Nephron (organoid): ENCODE results near the gene BGLAP.
A peak's percentile ranks its signal among the peaks of the same experiment; 100 is the strongest.

ENCODE experiments used
- H3K27ac Mint-ChIP-seq, 3 experiments: 2 replicates each; pipeline ENCODE4 v1.8.0; 2020; ENCODE audit warnings: mixed read lengths in 3 of 3, mild to moderate bottlenecking in 2 of 3, moderate library complexity in 1 of 3
- H3K27me3 Mint-ChIP-seq: 2 replicates; pipeline ENCODE4 v1.8.0; 2021; ENCODE audit warnings: low read depth, mild to moderate bottlenecking, moderate library complexity, mixed read lengths
- H3K36me3 Mint-ChIP-seq: 2 replicates; pipeline ENCODE4 v1.8.0; 2020; ENCODE audit warnings: low read depth, mixed read lengths
- H3K4me1 Mint-ChIP-seq: 2 replicates; pipeline ENCODE4 v1.8.0; 2020; ENCODE audit warnings: mixed read lengths
- H3K4me3 Mint-ChIP-seq, 3 experiments: 2 replicates each; pipeline ENCODE4 v1.8.0; 2020; ENCODE audit warnings: mild to moderate bottlenecking in 3 of 3, mixed read lengths in 3 of 3, moderate library complexity in 2 of 3
- H3K9me3 Mint-ChIP-seq: 2 replicates; pipeline ENCODE4 v1.8.0; 2020; ENCODE audit warnings: mixed read lengths
- TF ChIP-seq, protein P1 (sequence below), 3 experiments: fragments of 200-600 bp; sonication (generic); IDR thresholded peaks; one replicate each; pipeline ENCODE4 v1.5.0; 2021; ENCODE audit warnings: antibody characterized with exemption in 3 of 3; ENCODE audit not compliant: unreplicated experiment in 3 of 3

Gene BGLAP

DNA sequence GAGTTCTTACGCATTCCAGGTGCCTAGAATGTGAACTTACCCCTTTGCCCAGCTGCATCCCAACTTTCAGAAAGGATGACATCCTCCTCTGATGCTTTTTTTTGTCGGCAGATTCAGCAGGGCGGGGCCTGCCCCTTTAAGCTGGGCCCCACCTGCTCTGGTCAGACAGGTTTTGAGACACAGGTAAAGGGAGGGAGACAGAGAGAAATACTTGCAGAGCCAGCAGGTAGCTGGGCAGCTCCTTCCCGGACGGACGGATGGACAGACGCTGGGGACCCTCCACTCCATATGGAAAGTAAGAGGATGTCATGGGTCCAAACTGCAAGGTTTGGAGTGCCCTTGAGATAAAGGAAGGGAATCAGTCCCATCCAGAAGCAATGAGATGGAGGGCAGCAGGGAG lies 42.1 kb downstream of the BGLAP start, which contains the start of gene TMEM79:
Gene TMEM79 (plus strand): TSS at position 214 of the 400 bp plus-strand sequence. CDS start 902 bp downstream, outside the sequence.
- H3K4me1 Mint-ChIP-seq, result peaks cover 33% of the 10 kb centered on the region
- H3K27me3 Mint-ChIP-seq, result no peaks in the 10 kb centered on the region
- no peaks in the 10 kb centered on the region for H3K9me3 Mint-ChIP-seq
- peak within 1 kb of the TSS; percentile 91 to 96 (median 93) for H3K4me3 Mint-ChIP-seq
- peak within 1 kb of the TSS; percentile 89 to 94 (median 92) for H3K27ac Mint-ChIP-seq
- TF ChIP-seq, protein P1, sequence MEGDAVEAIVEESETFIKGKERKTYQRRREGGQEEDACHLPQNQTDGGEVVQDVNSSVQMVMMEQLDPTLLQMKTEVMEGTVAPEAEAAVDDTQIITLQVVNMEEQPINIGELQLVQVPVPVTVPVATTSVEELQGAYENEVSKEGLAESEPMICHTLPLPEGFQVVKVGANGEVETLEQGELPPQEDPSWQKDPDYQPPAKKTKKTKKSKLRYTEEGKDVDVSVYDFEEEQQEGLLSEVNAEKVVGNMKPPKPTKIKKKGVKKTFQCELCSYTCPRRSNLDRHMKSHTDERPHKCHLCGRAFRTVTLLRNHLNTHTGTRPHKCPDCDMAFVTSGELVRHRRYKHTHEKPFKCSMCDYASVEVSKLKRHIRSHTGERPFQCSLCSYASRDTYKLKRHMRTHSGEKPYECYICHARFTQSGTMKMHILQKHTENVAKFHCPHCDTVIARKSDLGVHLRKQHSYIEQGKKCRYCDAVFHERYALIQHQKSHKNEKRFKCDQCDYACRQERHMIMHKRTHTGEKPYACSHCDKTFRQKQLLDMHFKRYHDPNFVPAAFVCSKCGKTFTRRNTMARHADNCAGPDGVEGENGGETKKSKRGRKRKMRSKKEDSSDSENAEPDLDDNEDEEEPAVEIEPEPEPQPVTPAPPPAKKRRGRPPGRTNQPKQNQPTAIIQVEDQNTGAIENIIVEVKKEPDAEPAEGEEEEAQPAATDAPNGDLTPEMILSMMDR (IDR thresholded peaks at IDR 0.05; ENCODE audit: unreplicated experiment in 3 of 3), result no peak
- peaks cover 5% of the 10 kb centered on the region for H3K36me3 Mint-ChIP-seq

DNA sequence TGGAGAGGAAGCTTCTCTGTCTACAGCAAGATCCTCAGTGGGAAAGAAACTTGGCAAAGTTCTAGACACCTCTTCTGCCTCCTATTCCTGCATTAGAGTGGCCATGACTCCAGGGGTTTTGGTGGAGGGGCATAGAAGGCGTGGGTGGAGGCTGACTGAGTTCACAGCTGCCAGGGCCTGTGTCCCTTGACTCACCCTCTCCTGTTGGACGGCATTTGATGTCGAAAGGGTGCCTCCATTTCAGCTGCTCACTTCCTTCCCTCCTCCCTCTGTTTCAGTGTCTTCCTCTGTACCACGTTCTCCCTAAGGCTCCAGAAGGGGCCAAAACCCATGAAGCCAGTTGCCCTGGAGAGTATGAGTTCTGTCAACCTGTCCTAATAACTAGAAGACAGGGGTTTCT lies 42.8 kb downstream of the BGLAP start:
- H3K4me3 Mint-ChIP-seq, result peak overlapping the region; percentile 60 to 96 (median 93)
- H3K27ac Mint-ChIP-seq, result no peak overlapping the region
- TF ChIP-seq, protein P1 (IDR thresholded peaks at IDR 0.05; ENCODE audit: unreplicated experiment in 3 of 3), result no peak
- H3K4me1 Mint-ChIP-seq, result peaks cover 33% of the 10 kb centered on the region
- no peaks in the 10 kb centered on the region for H3K27me3 Mint-ChIP-seq
- H3K36me3 Mint-ChIP-seq, result peaks cover 5% of the 10 kb centered on the region
- no peaks in the 10 kb centered on the region for H3K9me3 Mint-ChIP-seq

DNA sequence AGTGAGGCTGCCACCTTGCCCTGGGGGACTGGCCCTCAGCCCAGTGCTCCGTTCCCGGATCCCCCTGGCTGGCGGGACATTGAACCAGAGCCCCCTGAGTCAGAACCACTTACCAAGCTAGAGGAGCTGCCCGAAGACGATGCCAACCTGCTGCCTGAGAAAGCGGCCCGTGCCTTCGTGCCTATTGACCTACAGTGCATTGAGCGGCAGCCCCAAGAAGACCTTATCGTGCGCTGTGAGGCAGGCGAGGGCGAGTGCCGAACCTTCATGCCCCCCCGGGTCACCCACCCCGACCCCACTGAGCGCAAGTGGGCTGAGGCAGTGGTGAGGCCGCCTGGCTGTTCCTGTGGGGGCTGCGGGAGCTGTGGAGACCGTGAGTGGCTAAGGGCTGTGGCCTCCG lies 43.5 kb downstream of the BGLAP start:
- no peak overlapping the region for H3K27ac Mint-ChIP-seq
- H3K4me3 Mint-ChIP-seq, result peak overlapping the region in 1 of 3 experiments; percentile 34
- H3K4me1 Mint-ChIP-seq, result peaks cover 27% of the 10 kb centered on the region
- TF ChIP-seq, protein P1 (IDR thresholded peaks at IDR 0.05; ENCODE audit: unreplicated experiment in 3 of 3), result no peak
- H3K27me3 Mint-ChIP-seq, result no peaks in the 10 kb centered on the region
- H3K36me3 Mint-ChIP-seq, result peaks cover 5% of the 10 kb centered on the region
- H3K9me3 Mint-ChIP-seq, result no peaks in the 10 kb centered on the region

DNA sequence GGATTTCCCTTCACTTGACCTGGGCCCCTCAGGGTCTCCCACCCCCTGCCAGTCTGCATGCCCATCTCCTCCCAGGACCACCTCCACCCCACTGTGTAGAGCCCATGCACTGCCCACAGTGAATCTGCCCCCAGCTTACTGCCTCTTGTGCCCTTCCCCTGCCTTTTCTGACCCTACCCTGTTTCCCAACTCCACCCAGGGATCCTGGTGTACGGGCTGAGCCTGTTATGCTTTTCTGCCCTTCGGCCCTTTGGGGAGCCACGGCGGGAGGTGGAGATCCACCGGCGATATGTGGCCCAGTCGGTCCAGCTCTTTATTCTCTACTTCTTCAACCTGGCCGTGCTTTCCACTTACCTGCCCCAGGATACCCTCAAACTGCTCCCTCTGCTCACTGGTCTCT lies 44.1 kb downstream of the BGLAP start:
- TF ChIP-seq, protein P1 (IDR thresholded peaks at IDR 0.05; ENCODE audit: unreplicated experiment in 3 of 3), result no peak
- Mint-ChIP-seq H3K27me3 (no peaks in the 10 kb centered on the region), H3K9me3 (no peaks in the 10 kb centered on the region), H3K36me3 (peaks cover 5% of the 10 kb centered on the region), H3K4me1 (peaks cover 22% of the 10 kb centered on the region), H3K4me3 (peak overlapping the region in 2 of 3 experiments; percentile 19 to 39), H3K27ac (no peak overlapping the region)

- no peaks in the 10 kb centered on the region for H3K9me3 Mint-ChIP-seq
- H3K4me1 Mint-ChIP-seq, result peaks cover 9% of the 10 kb centered on the region
- TF ChIP-seq, protein P1 (IDR thresholded peaks at IDR 0.05; ENCODE audit: unreplicated experiment in 3 of 3), result no peak
- peaks cover 10% of the 10 kb centered on the region for H3K36me3 Mint-ChIP-seq
- peak overlapping the region in 1 of 3 experiments; percentile 15 for H3K4me3 Mint-ChIP-seq
- no peaks in the 10 kb centered on the region for H3K27me3 Mint-ChIP-seq
- H3K27ac Mint-ChIP-seq, result no peak overlapping the region
Observed at GRCh38 chr1:156289857-156290256, 47.9 kb downstream of the BGLAP start.
